NCI-H82 treated with DMSO at 0.1 percent for 48 hours (cell line): ENCODE results near the gene ARHGAP15.

Experiments
- DNase-seq: peaks from one replicate; lab custom pipeline; 2025; ENCODE audit not compliant: unreplicated experiment; lab: John Stamatoyannopoulos, UW

The ARHGAP15 gene

GRCh38 chr2:143144813-143145455 lies 15.7 kb downstream of the ARHGAP15 start:
- DNase-seq = no peak

DNA sequence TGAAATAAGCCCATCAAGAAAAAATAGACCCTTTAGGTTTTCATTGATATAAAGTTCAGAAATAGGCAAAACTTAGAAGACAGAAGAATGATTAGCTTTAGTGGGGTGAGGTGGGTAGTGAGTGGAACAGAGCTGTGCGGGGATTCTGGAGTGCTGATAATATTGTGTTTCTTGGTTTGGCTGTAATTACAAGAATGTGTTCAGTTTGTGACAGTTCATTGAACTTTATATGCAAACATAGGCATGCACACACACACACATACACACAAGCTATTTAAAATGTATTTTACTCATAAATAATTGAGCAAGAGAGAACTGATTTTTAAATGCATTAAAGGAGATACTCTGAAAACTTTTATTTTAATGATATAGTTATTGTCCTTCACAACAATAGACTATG lies 17.1 kb downstream of the ARHGAP15 start:
- DNase-seq = no peak

- no peak for DNase-seq
Observed at GRCh38 chr2:143146815-143147530, 17.8 kb downstream of the ARHGAP15 start.

- no peak for DNase-seq
Observed at GRCh38 chr2:143148011-143148410, 18.8 kb downstream of the ARHGAP15 start.

DNA sequence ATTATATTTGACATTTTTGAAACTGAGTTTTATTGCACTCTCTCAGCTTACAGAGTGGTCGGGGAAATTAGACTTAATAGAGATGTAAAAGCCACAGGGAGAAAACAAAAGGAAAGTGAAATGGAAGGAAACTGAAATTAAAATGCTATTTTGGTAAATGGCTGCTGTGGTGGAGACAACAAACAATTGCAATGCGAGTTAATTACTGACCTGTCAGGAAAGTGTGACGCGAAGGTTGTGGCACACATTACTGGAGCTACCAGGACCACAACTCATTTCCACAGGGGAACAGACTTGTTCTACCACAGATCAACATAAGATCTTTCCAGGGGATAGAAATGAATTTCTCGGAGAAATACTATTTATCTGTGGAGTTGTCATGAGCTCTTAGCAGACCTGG lies 19.5 kb downstream of the ARHGAP15 start:
- no peak for DNase-seq

- no peak for DNase-seq
Observed at GRCh38 chr2:143150287-143150686, 21.1 kb downstream of the ARHGAP15 start.

GRCh38 chr2:143151111-143151752 lies 22.0 kb downstream of the ARHGAP15 start:
- no peak for DNase-seq

GRCh38 chr2:143152219-143152618 lies 23.0 kb downstream of the ARHGAP15 start:
- no peak for DNase-seq

DNA sequence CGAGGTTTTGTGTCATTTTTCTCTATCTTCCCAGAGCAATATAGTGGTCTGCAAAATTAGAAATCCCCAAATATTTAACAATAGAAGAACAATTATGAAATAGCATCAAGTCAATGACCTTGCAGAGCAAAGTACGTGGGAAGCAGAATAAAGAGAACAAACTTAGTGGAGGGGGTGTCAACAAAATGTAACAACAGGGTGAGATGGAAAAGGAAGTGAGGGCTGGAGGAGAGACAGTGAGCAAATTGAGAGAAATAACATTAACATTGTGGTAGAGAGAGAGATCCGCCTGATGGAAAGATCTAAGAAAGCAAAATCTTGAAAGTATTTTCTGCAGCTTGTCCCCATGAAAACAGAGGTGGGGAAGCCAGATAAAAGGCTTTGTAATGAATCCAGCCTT lies 23.4 kb downstream of the ARHGAP15 start:
- no peak for DNase-seq

GRCh38 chr2:143155661-143156060 lies 26.4 kb downstream of the ARHGAP15 start:
- no peak for DNase-seq

GRCh38 chr2:143157001-143157400 lies 27.8 kb downstream of the ARHGAP15 start:
- DNase-seq = no peak

- DNase-seq = no peak
Observed at GRCh38 chr2:143157418-143157817, 28.2 kb downstream of the ARHGAP15 start.

DNA sequence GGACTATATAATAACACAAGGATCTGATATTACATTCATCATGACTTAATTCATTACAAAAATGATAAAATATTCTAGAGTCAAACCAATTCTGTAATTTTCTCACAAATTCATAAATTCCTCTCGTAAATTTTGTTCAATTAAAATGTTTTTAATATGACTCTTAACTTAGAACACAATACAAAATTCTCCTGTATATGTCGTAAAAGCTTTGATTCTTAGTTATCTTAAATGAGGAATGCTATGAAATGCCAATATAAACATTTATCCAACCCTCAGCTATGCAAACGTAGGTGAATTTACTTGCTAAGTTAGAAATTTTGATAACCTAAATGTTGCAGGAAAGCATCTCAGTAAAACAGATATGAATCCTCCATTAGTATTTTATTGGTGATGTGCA lies 28.9 kb downstream of the ARHGAP15 start:
- no peak for DNase-seq

- no peak for DNase-seq
Observed at GRCh38 chr2:143158551-143159485, 29.6 kb downstream of the ARHGAP15 start.

DNA sequence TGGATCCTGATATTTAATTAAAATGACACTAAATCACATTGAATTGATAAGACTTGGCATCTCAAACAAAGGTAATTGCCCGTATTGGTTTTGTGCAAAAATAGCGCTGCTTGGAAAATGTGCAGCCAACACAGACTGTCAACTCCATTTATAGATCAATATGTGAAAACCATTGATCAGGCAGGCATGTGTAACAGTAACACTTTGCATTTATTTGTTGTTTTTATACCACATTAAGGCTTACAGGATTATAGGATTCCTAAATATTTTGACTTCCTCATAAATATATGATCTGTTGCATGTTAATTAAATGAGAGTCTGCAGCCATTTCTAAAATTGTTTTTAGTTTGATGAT lies 30.2 kb downstream of the ARHGAP15 start:
- DNase-seq = no peak

GRCh38 chr2:143160732-143161707 lies 31.8 kb downstream of the ARHGAP15 start:
- no peak for DNase-seq

- peak; percentile 56 for DNase-seq
Observed at GRCh38 chr2:143162123-143162837, 33.1 kb downstream of the ARHGAP15 start.

DNA sequence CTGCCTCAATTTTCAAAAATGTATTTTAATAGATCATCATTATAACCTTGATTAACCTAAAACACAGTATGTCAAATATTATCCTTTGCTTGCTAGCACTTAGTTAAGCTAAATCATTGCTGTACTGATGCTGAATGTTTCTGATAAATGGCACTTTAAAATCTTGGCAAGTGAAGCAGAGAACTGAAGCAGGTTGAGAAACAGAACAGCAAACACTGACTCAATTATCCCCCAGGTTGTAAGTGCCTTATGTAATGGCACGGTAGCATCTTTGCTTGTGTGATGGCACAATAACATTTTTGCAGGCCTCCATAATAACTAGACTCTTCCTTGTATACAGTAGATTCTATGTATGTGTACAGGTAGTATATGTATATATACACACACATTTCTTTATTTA lies 33.8 kb downstream of the ARHGAP15 start:
- DNase-seq = no peak

DNA sequence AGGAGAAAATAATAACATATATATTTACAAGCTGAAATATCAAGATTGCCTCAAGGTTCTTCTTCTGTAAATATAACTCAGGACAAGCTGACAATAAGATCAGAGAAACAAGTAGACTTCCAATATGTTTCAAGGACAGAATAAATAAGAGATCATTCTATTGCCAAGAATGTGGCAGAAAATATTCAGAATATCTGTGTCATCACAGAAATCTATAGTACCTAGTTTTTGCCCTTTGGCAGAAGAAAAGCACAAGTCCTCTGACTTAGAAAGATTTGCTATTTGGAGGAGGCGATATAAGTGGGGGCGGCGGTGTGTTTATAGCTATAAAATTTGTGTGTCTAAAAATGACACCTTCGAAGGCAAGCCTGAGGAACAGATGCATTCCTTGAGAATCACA lies 34.3 kb downstream of the ARHGAP15 start:
- no peak for DNase-seq

GRCh38 chr2:143165291-143165690 lies 36.1 kb downstream of the ARHGAP15 start:
- no peak for DNase-seq
